Measurements from ENCODE around the gene JPH4. TPM values are rescaled to one million over a fixed set of nuclear protein-coding genes. Genes with fewer than 3 reads are reported as not detected.

JPH4 gene
- total RNA-seq, 1 experiment from 2014 or later, result not detected

DNA sequence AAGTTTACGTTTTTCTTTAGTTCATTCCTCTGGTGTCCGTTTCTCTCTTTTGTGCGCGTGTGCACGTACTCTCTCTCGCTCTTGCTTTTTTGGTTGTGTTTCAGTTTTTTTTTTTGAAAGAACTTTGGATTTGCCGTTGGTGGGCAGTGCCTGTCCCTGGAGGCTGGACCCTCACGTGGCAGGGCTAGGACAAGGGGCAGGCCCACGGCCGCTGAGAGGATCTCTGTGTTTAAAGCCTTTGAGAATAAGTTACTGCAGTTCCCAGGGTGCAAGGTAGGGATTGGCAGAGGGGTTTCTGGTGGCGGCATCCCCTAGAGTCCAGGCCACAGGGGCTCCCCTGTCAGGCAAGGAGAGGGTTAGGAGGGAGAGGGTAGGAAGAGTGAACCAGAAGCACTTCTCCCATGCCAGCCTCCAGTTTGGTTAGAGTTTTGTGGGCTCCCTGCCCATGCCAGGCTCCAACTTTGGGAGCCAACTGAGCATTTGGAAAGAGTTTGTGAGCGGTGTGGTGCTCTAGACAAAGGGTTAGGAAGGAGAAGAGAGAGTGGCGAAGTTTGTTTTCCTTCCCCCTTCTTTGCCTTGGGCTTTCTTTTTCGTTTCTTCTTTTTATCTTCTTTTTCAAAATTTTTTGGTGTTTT lies 57.6 kb downstream of the JPH4 start:
- no peaks in the 10 kb centered on the region for H3K9me3 ChIP-seq (replicated peaks)
- H3K27ac ChIP-seq, result no peak overlapping the region
- H3K4me1 ChIP-seq (replicated peaks), result no peaks in the 10 kb centered on the region
- no peak overlapping the region for H3K4me3 ChIP-seq
- no peaks in the 10 kb centered on the region; the same call in 1 of the 2 replicates for H3K27me3 ChIP-seq (replicated peaks)
- no peaks in the 10 kb centered on the region for H3K36me3 ChIP-seq
- DNase-seq (ENCODE audit: low read depth in 1 of 2, low spot score in 2 of 2), result no peak

DNA sequence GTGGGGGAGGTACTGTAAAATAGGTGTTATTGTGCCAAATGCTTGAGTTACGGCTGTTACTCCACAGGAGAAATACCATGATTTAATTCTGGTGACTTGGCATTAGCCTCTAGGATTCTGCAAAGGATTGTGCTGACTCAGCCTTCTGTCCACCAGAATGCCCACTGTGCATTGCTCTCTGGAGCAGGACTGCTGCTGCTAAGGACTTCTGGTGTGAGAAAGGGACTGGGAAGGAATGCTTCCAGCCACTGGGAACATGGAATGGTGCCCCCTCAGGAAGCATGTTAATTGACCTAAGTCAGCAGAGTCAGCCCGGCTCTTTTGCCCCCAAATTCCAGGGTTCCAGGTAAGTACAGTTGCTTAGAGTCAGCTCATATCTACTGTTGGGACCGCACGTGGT lies 59.9 kb downstream of the JPH4 start:
- no peak overlapping the region for H3K27ac ChIP-seq
- H3K36me3 ChIP-seq, result no peaks in the 10 kb centered on the region
- H3K9me3 ChIP-seq (replicated peaks), result no peaks in the 10 kb centered on the region
- no peaks in the 10 kb centered on the region for H3K4me1 ChIP-seq (replicated peaks)
- H3K4me3 ChIP-seq, result no peak overlapping the region
- H3K27me3 ChIP-seq (replicated peaks), result no peaks in the 10 kb centered on the region; the same call in 1 of the 2 replicates
- DNase-seq (ENCODE audit: low read depth in 1 of 2, low spot score in 2 of 2), result no peak

Other genes starting within 250 kb of the JPH4 start
- 1.7 and 3.2 TPM in 2 replicates for gene SLC22A17, start 225.9 kb downstream of the JPH4 start, total RNA-seq (2014; rRNA removed; shearing (Covaris generic))
- gene EFS, start 213.6 kb downstream of the JPH4 start, total RNA-seq (2014; rRNA removed; shearing (Covaris generic)), result not detected in 2 replicates
- gene IL25, start 206.0 kb downstream of the JPH4 start, total RNA-seq (2014; rRNA removed; shearing (Covaris generic)), result not detected in 2 replicates
- not detected in 2 replicates for gene CMTM5, start 201.7 kb downstream of the JPH4 start, total RNA-seq (2014; rRNA removed; shearing (Covaris generic))
- gene MYH6, start 170.5 kb downstream of the JPH4 start, total RNA-seq (2014; rRNA removed; shearing (Covaris generic)), result not detected in 2 replicates
- not detected in 2 replicates for gene MYH7, start 143.1 kb downstream of the JPH4 start, total RNA-seq (2014; rRNA removed; shearing (Covaris generic))
- gene NGDN, start 109.1 kb downstream of the JPH4 start, total RNA-seq (2014; rRNA removed; shearing (Covaris generic)), result 51.6 and 53.1 TPM in 2 replicates
- not detected in 2 replicates for gene ZFHX2, start 27.0 kb downstream of the JPH4 start, total RNA-seq (2014; rRNA removed; shearing (Covaris generic))
- 5.0 TPM in 2 replicates for gene THTPA, start 22.5 kb downstream of the JPH4 start, total RNA-seq (2014; rRNA removed; shearing (Covaris generic))
- gene AP1G2, start 11.0 kb downstream of the JPH4 start, total RNA-seq (2014; rRNA removed; shearing (Covaris generic)), result 0.74 and 1.1 TPM in 2 replicates
- gene DHRS2, start 57.6 kb upstream of the JPH4 start, total RNA-seq (2014; rRNA removed; shearing (Covaris generic)), result 0.21 and 1.2 TPM in 2 replicates

Measured in SJSA1 (cell line).